Central memory CD8-positive, alpha-beta T cell (primary cell): ENCODE results near the gene TMEM165.
A peak's percentile ranks its signal among the peaks of the same experiment; 100 is the strongest.
"Not testable (repeated sequence)": the region's sequence is repeated elsewhere in the genome, so short reads cannot be mapped to it uniquely, and the experiment has no call there.

ENCODE experiments used
- ATAC-seq: fragments of 150-1000 bp; cut with Tn5 transposase; replicated peaks from 2 replicates; pipeline ENCODE4 v1.10.0; 2022; ENCODE audit warnings: mild to moderate bottlenecking, moderate FRiP score, moderate number of reproducible peaks; ENCODE audit not compliant: poor library complexity, severe bottlenecking; ENCODE audit errors: extremely low read depth
- DNase-seq, 2 donors: peaks; one replicate each; pipeline ENCODE4 v3.0.0; 2021; ENCODE audit warnings: low spot score in 2 of 2
- H3K27ac Mint-ChIP-seq: one replicate; pipeline ENCODE4 v1.8.0; 2022; ENCODE audit warnings: low read depth, mild to moderate bottlenecking, moderate library complexity, mixed read lengths
- H3K27me3 Mint-ChIP-seq: one replicate; pipeline ENCODE4 v1.8.0; 2022; ENCODE audit warnings: mixed read lengths
- H3K36me3 Mint-ChIP-seq: one replicate; pipeline ENCODE4 v1.8.0; 2022; ENCODE audit warnings: mild to moderate bottlenecking, moderate library complexity, mixed read lengths; ENCODE audit not compliant: insufficient read depth
- H3K4me1 Mint-ChIP-seq: one replicate; pipeline ENCODE4 v1.8.0; 2022; ENCODE audit warnings: mixed read lengths
- H3K4me3 Mint-ChIP-seq: one replicate; pipeline ENCODE4 v1.8.0; 2022; ENCODE audit warnings: mild to moderate bottlenecking, moderate library complexity, mixed read lengths
- H3K9me3 Mint-ChIP-seq: one replicate; pipeline ENCODE4 v1.8.0; 2022; ENCODE audit warnings: mixed read lengths

Gene TMEM165

GRCh38 chr4:55395529-55396307 is at the start of gene TMEM165:
Gene TMEM165 (plus strand): TSS chr4:55395957. CDS start chr4:55396190, 233 bp downstream.
- DNase-seq (peak; percentile 77 to 80), ATAC-seq (peak; percentile 91)
- Mint-ChIP-seq H3K4me1 (peaks cover 38% of the 10 kb centered on the region), H3K27ac (peak within 1 kb of the TSS; percentile 100), H3K4me3 (peak within 1 kb of the TSS; percentile 95), H3K36me3 (peaks cover 17% of the 10 kb centered on the region), H3K9me3 (no peaks in the 10 kb centered on the region), H3K27me3 (no peaks in the 10 kb centered on the region)

- no peaks in the 10 kb centered on the region for H3K9me3 Mint-ChIP-seq
- peak; percentile 86 for ATAC-seq
Observed at GRCh38 chr4:55345980-55346850, 49.5 kb upstream of the TMEM165 start, which contains the start of gene SRD5A3. Gene SRD5A3 (plus strand): TSS chr4:55346242. CDS start chr4:55346337, 95 bp downstream.

GRCh38 chr4:55346851-55347255 is 48.9 kb upstream of the TMEM165 start:
- Mint-ChIP-seq H3K4me3 (peak overlapping the region; percentile 80), H3K4me1 (peaks cover 8% of the 10 kb centered on the region), H3K36me3 (peaks cover 10% of the 10 kb centered on the region), H3K27ac (peak overlapping the region; percentile 61), H3K9me3 (no peaks in the 10 kb centered on the region), H3K27me3 (no peaks in the 10 kb centered on the region)
- ATAC-seq = no peak
- DNase-seq = no peak

More at GRCh38 chr4:55345980-55346850, 49.5 kb upstream of the TMEM165 start, which contains the start of gene SRD5A3:
- DNase-seq = peak; percentile 63 to 73
- Mint-ChIP-seq H3K36me3 (peaks cover 10% of the 10 kb centered on the region), H3K4me1 (peaks cover 8% of the 10 kb centered on the region), H3K27me3 (no peaks in the 10 kb centered on the region), H3K27ac (peak within 1 kb of the TSS; percentile 61), H3K4me3 (peak within 1 kb of the TSS; percentile 80)

GRCh38 chr4:55347610-55348228 is 48.0 kb upstream of the TMEM165 start:
- DNase-seq (no peak), ATAC-seq (no peak)
- H3K27ac Mint-ChIP-seq = no peak overlapping the region
- peaks cover 12% of the 10 kb centered on the region for H3K36me3 Mint-ChIP-seq
- H3K4me3 Mint-ChIP-seq = peak overlapping the region; percentile 80
- no peaks in the 10 kb centered on the region for H3K27me3 Mint-ChIP-seq
- H3K4me1 Mint-ChIP-seq = peaks cover 8% of the 10 kb centered on the region
- H3K9me3 Mint-ChIP-seq = no peaks in the 10 kb centered on the region

GRCh38 chr4:55348466-55348865 is 47.3 kb upstream of the TMEM165 start:
- H3K9me3 Mint-ChIP-seq = no peaks in the 10 kb centered on the region
- peaks cover 12% of the 10 kb centered on the region for H3K36me3 Mint-ChIP-seq
- DNase-seq = no peak
- no peak overlapping the region for H3K4me3 Mint-ChIP-seq
- no peak overlapping the region for H3K27ac Mint-ChIP-seq
- peaks cover 8% of the 10 kb centered on the region for H3K4me1 Mint-ChIP-seq
- ATAC-seq = no peak
- H3K27me3 Mint-ChIP-seq = no peaks in the 10 kb centered on the region

GRCh38 chr4:55350870-55351269 is 44.9 kb upstream of the TMEM165 start:
- H3K36me3 Mint-ChIP-seq = peaks cover 10% of the 10 kb centered on the region
- H3K4me3 Mint-ChIP-seq, ATAC-seq, H3K27ac Mint-ChIP-seq, H3K27me3 Mint-ChIP-seq, DNase-seq, H3K9me3 Mint-ChIP-seq, H3K4me1 Mint-ChIP-seq: not testable (repeated sequence)

GRCh38 chr4:55351824-55352223 is 43.9 kb upstream of the TMEM165 start:
- H3K27ac Mint-ChIP-seq = no peak overlapping the region

GRCh38 chr4:55352726-55353125 is 43.0 kb upstream of the TMEM165 start:
- H3K9me3 Mint-ChIP-seq = no peaks in the 10 kb centered on the region
- ATAC-seq (no peak), DNase-seq (no peak)
- no peak overlapping the region for H3K4me3 Mint-ChIP-seq
- no peaks in the 10 kb centered on the region for H3K4me1 Mint-ChIP-seq
- H3K36me3 Mint-ChIP-seq = peaks cover 2% of the 10 kb centered on the region
- H3K27me3 Mint-ChIP-seq = no peaks in the 10 kb centered on the region
- H3K27ac Mint-ChIP-seq = no peak overlapping the region

More at GRCh38 chr4:55351824-55352223, 43.9 kb upstream of the TMEM165 start:
- Mint-ChIP-seq H3K4me1 (peaks cover 8% of the 10 kb centered on the region), H3K4me3 (no peak overlapping the region), H3K9me3 (no peaks in the 10 kb centered on the region), H3K27me3 (no peaks in the 10 kb centered on the region), H3K36me3 (peaks cover 8% of the 10 kb centered on the region)
- ATAC-seq = no peak
- no peak for DNase-seq

GRCh38 chr4:55353228-55353747 is 42.5 kb upstream of the TMEM165 start:
- not testable (repeated sequence) for H3K27me3 Mint-ChIP-seq, H3K36me3 Mint-ChIP-seq, H3K27ac Mint-ChIP-seq, H3K9me3 Mint-ChIP-seq, DNase-seq, H3K4me1 Mint-ChIP-seq, H3K4me3 Mint-ChIP-seq, ATAC-seq

GRCh38 chr4:55354648-55355047 is 41.1 kb upstream of the TMEM165 start:
- Mint-ChIP-seq H3K4me1 (no peaks in the 10 kb centered on the region), H3K36me3 (peaks cover 2% of the 10 kb centered on the region), H3K9me3 (no peaks in the 10 kb centered on the region), H3K27me3 (no peaks in the 10 kb centered on the region), H3K4me3 (no peak overlapping the region), H3K27ac (no peak overlapping the region)
- DNase-seq (no peak), ATAC-seq (no peak)

- no peak for ATAC-seq
Observed at GRCh38 chr4:55355555-55355954, 40.2 kb upstream of the TMEM165 start.

GRCh38 chr4:55356991-55357461 is 38.7 kb upstream of the TMEM165 start:
- H3K9me3 Mint-ChIP-seq = no peaks in the 10 kb centered on the region
- no peak overlapping the region for H3K27ac Mint-ChIP-seq
- H3K4me3 Mint-ChIP-seq = no peak overlapping the region
- ATAC-seq (no peak), DNase-seq (no peak)
- no peaks in the 10 kb centered on the region for H3K27me3 Mint-ChIP-seq
- peaks cover 2% of the 10 kb centered on the region for H3K36me3 Mint-ChIP-seq
- H3K4me1 Mint-ChIP-seq = no peaks in the 10 kb centered on the region

More at GRCh38 chr4:55355555-55355954, 40.2 kb upstream of the TMEM165 start:
- H3K36me3 Mint-ChIP-seq = peaks cover 2% of the 10 kb centered on the region
- no peaks in the 10 kb centered on the region for H3K4me1 Mint-ChIP-seq
- no peak overlapping the region for H3K4me3 Mint-ChIP-seq
- H3K9me3 Mint-ChIP-seq = no peaks in the 10 kb centered on the region
- no peak for DNase-seq
- no peaks in the 10 kb centered on the region for H3K27me3 Mint-ChIP-seq
- H3K27ac Mint-ChIP-seq = no peak overlapping the region
